ENCODE results near the gene CAVIN2. TPM values are rescaled to one million over a fixed set of nuclear protein-coding genes. Genes with fewer than 3 reads are reported as not detected.

Gene CAVIN2
- total RNA-seq, 1 donor from 2014 or later: 4.4 TPM

GRCh38 chr2:191854382-191855372 is 7.8 kb upstream of the CAVIN2 start:
- Mint-ChIP-seq H3K4me3 (ENCODE audit: unreplicated experiment) (no peak overlapping the region), H3K27ac (ENCODE audit: unreplicated experiment) (peak overlapping the region; percentile 55), H3K4me1 (ENCODE audit: unreplicated experiment) (peaks cover 51% of the 10 kb centered on the region), H3K27me3 (ENCODE audit: unreplicated experiment) (no peaks in the 10 kb centered on the region), H3K9me3 (ENCODE audit: unreplicated experiment) (no peaks in the 10 kb centered on the region), H3K36me3 (ENCODE audit: low read depth, unreplicated experiment) (peaks cover 5% of the 10 kb centered on the region)
- no peak for TF ChIP-seq CTCF (IDR thresholded peaks at IDR 0.05; ENCODE audit: unreplicated experiment)
- DNase-seq (ENCODE audit: low spot score): no peak

GRCh38 chr2:191853843-191854242 is 7.0 kb upstream of the CAVIN2 start:
- no peaks in the 10 kb centered on the region for H3K27me3 Mint-ChIP-seq (ENCODE audit: unreplicated experiment)
- TF ChIP-seq CTCF (IDR thresholded peaks at IDR 0.05; ENCODE audit: unreplicated experiment): no peak
- H3K9me3 Mint-ChIP-seq (ENCODE audit: unreplicated experiment): no peaks in the 10 kb centered on the region
- H3K4me1 Mint-ChIP-seq (ENCODE audit: unreplicated experiment): peaks cover 47% of the 10 kb centered on the region
- H3K27ac Mint-ChIP-seq (ENCODE audit: unreplicated experiment): peak overlapping the region; percentile 80
- no peaks in the 10 kb centered on the region for H3K36me3 Mint-ChIP-seq (ENCODE audit: low read depth, unreplicated experiment)
- no peak overlapping the region for H3K4me3 Mint-ChIP-seq (ENCODE audit: unreplicated experiment)
- DNase-seq (ENCODE audit: low spot score): no peak

- Mint-ChIP-seq H3K36me3 (ENCODE audit: low read depth, unreplicated experiment) (no peaks in the 10 kb centered on the region), H3K27me3 (ENCODE audit: unreplicated experiment) (peaks cover under 1% of the 10 kb centered on the region), H3K4me3 (ENCODE audit: unreplicated experiment) (no peak overlapping the region), H3K27ac (ENCODE audit: unreplicated experiment) (no peak overlapping the region), H3K9me3 (ENCODE audit: unreplicated experiment) (no peaks in the 10 kb centered on the region), H3K4me1 (ENCODE audit: unreplicated experiment) (peaks cover 42% of the 10 kb centered on the region)
- DNase-seq (ENCODE audit: low spot score): no peak
- no peak for TF ChIP-seq CTCF (IDR thresholded peaks at IDR 0.05; ENCODE audit: unreplicated experiment)
These were observed 4.3 kb upstream of the CAVIN2 start for GRCh38 chr2:191851158-191851557.

- no peak overlapping the region for H3K27ac Mint-ChIP-seq (ENCODE audit: unreplicated experiment)
These were observed 2.2 kb upstream of the CAVIN2 start for GRCh38 chr2:191848771-191849767.

More at GRCh38 chr2:191848771-191849767, 2.2 kb upstream of the CAVIN2 start:
- Mint-ChIP-seq H3K9me3 (ENCODE audit: unreplicated experiment) (no peaks in the 10 kb centered on the region), H3K36me3 (ENCODE audit: low read depth, unreplicated experiment) (no peaks in the 10 kb centered on the region), H3K4me1 (ENCODE audit: unreplicated experiment) (peaks cover 46% of the 10 kb centered on the region), H3K27me3 (ENCODE audit: unreplicated experiment) (peaks cover 1% of the 10 kb centered on the region), H3K4me3 (ENCODE audit: unreplicated experiment) (no peak overlapping the region)
- no peak for DNase-seq (ENCODE audit: low spot score)
- TF ChIP-seq CTCF (IDR thresholded peaks at IDR 0.05; ENCODE audit: unreplicated experiment): no peak
